Left colon (tissue), 2 donors: Measurements from ENCODE around the gene FRMPD2. TPM values are rescaled to one million over a fixed set of nuclear protein-coding genes. Genes with fewer than 3 reads are reported as not detected.
A peak's percentile ranks its signal among the peaks of the same experiment; 100 is the strongest.

Experiments
- ATAC-seq: fragments of 200-7000 bp; cut with Tn5 transposase; one replicate; pipeline ENCODE4 v1.9.1; 2020; ENCODE audit warnings: mild to moderate bottlenecking, moderate library complexity
- DNase-seq, 2 donors: peaks; one replicate each; pipeline ENCODE4 v3.0.0-alpha.2; 2020
- intact Hi-C, 2 donors: fragments of 100-400 bp; cut with DNase I in 1 of 2; cut with micrococcal nuclease in 1 of 2; formaldehyde crosslinking; loops; one replicate each; pipeline versions ENCODE4 v1.11.2 to v1.14.0; 2022; cut with DNase I, micrococcal nuclease
- total RNA-seq, 2 donors: library from RNA; stranded (reverse); fragmentation: NEBNext Ultra II Directional; extraction: Animal tissue kit (Norgen Biotek cat#: 25700); gene quantifications; one replicate each; pipeline ENCODE4 v1.2.1, GENCODE V29; 2021
- donor health status: DM: no; HTN: no; CAD: no.
- donor health status: DM: yes; HTN: yes; CAD: no.

The FRMPD2 gene
- total RNA-seq, 2 donors from 2014 or later, result 0.18 to 0.36 TPM

GRCh38 chr10:48215486-48216203 is 58.9 kb downstream of the FRMPD2 start:
- DNase-seq (peak in 1 of 2 donors; percentile 59), ATAC-seq (peak; percentile 82)
- intact Hi-C loops, result no loop called here

- intact Hi-C loops, result no loop called here
- DNase-seq, result no peak
- no peak for ATAC-seq
Observed at GRCh38 chr10:48214716-48215485, 59.6 kb downstream of the FRMPD2 start.

GRCh38 chr10:48213047-48213446 is 61.4 kb downstream of the FRMPD2 start:
- intact Hi-C loops, result no loop called here
- DNase-seq, result no peak
- ATAC-seq, result no peak

GRCh38 chr10:48211777-48212176 is 62.7 kb downstream of the FRMPD2 start:
- DNase-seq (no peak), ATAC-seq (no peak)
- intact Hi-C loops, result no loop called here

DNA sequence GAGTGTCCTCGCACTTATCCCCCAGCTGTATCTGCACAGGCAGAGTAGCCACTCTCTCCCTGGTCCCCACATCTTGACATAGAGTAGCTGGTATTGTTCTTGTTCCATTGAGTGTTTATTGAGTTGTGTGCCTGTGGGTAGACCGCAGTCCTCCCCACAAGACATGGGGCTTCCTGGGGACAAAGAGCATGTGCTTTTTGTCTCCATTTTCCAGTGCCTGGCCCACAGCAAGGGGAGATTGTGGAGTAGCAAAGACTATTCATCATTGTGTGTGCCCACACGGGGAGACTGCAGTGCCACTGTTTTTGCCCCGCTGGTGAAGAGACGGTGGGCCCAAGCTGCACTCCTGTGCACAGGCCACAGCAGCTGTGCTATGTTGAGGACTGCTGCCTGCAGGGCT is 63.5 kb downstream of the FRMPD2 start:
- intact Hi-C loops, result no loop called here
- no peak for DNase-seq
- ATAC-seq, result no peak

- no peak for ATAC-seq
- DNase-seq, result no peak
- intact Hi-C loops, result no loop called here
Observed at GRCh38 chr10:48210391-48210790, 64.1 kb downstream of the FRMPD2 start.

GRCh38 chr10:48209241-48209640 is 65.3 kb downstream of the FRMPD2 start:
- DNase-seq (no peak), ATAC-seq (no peak)
- intact Hi-C loops, result no loop called here

DNA sequence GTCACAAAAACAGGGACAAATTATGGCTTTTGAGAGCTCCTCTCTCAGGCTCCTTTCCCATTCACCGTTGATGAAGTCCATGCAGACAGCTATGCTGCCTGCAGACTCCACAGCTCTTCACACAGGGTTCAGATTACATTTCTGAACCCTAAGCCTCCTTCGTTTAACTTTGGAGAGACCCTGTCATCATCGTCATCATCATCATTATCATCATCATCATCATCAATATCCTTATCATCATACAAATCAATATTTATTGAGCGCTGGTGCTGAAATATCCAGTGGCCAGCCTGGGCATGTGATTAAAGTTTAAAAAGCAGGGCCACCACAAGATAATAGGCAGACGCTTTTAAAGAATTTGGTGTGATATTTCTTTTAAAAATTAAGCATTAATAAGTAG is 66.6 kb downstream of the FRMPD2 start:
- DNase-seq (no peak), ATAC-seq (no peak)
- intact Hi-C loops, result no loop called here

GRCh38 chr10:48206482-48207250 is 67.8 kb downstream of the FRMPD2 start:
- ATAC-seq, result no peak
- DNase-seq, result no peak
- intact Hi-C loops, result no loop called here

- DNase-seq, result no peak
- ATAC-seq, result no peak
- intact Hi-C loops, result no loop called here
Observed at GRCh38 chr10:48205918-48206317, 68.6 kb downstream of the FRMPD2 start.

- DNase-seq (no peak), ATAC-seq (no peak)
- intact Hi-C loops, result no loop called here
Observed at GRCh38 chr10:48199580-48200377, 74.7 kb downstream of the FRMPD2 start.

DNA sequence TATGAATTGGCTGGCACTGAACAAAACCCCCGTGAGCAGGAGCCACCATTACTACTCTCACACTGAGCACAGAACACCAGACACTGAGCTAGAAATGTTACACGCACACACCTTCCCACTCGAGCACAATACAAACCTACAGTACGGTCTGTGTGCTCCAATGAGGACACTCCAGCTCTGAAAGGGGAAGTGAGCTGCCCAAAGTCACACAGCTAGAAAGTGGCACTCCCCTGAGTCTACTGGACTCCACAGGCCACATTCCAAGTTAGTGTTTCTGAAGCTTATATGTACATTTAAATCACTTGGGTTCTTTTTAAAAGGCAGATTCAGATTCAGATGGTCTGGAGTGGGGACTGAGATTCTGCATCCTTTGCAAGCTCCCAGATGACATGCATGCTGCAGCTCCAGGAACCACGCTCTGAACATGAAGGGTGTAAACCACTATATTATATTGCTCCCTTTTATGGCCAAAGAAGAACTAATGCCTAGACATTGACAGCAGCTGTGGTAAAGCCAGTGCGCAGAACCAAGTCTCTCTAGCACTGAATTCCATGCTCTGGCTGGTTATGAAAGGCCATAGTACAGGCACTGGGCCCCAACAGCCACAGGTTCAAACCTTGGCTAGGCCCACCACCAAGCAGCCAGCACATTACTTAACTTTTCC is 77.1 kb downstream of the FRMPD2 start:
- DNase-seq (peak in 1 of 2 donors; percentile 13), ATAC-seq (peak; percentile 66)
- intact Hi-C loops, result no loop called here

DNA sequence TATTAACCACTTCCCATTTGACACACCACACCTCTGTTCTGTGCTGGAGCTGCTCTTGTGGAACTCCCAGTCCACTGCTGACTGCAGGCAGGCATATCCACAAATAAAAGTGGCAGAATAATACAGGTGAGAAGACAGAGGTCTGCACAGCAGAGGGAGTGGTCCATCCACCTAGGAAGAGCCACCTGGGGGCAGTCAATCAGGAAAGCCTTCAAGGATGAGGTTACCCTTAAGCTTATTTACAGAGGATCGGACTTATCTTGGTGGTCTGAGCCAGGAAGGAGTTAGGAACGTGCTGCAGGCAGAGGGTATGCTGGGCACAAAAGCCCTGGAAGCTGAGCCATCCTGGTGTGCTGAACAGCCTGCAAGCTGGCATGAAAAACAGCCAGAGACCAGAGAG is 78.7 kb downstream of the FRMPD2 start:
- intact Hi-C loops, result no loop called here
- no peak for DNase-seq
- ATAC-seq, result no peak

- peak; percentile 99 for ATAC-seq
- intact Hi-C loops, result no loop called here
- peak; percentile 10 to 55 for DNase-seq
Observed at GRCh38 chr10:48194830-48195229, 79.7 kb downstream of the FRMPD2 start.

DNA sequence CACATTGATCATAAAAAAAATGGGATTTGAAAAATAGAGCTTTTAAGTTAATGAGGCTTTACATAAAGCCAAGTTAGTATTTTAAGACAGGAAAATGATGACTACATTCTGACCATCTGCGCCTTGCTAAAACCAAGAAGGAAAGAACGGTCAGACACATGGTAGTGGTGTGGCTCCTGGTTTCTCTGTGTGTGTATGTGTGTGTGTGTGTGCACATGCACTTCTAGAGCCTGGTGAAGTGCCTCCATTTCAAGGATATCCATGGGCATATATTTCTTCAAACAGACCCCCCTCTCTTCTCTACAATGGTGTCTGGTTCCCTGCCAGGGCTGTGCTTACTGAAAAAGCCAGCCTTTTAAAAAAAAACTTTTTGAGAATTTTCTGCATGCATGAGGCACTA is 80.9 kb downstream of the FRMPD2 start:
- ATAC-seq (no peak), DNase-seq (no peak)
- intact Hi-C loops, result no loop called here

DNA sequence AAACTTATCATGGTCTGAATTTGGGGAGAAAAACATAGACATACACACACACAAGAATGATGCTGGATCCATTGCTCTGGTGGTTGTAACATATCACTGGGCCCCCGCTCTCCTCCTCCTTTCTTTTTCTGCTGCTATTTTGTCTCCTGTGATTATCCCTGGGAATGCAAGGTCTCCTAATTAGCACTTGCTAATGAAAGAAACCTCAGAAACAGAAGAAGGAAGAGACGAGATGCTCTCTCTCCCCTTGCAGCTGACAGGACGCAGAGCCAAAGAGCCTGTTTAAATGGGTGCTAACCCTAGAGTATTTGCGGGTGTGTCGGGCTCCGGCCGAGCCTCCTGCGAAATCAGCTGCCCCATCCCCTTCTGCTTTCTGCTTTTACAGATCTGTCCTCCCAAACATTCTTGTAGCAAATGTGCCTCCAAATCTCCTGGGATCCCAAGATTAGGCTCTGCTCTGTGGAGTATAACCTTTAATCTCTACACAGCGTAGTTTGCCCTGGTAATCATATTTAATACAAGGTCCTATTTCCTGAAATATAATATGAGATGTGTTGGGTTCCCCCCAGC is 81.5 kb downstream of the FRMPD2 start:
- intact Hi-C loops, result no loop called here
- DNase-seq (no peak), ATAC-seq (no peak)

- ATAC-seq, result no peak
- intact Hi-C loops, result no loop called here
- no peak for DNase-seq
Observed at GRCh38 chr10:48187713-48188485, 86.6 kb downstream of the FRMPD2 start.
